Neural cell (in vitro differentiated cells): ENCODE data around the gene ERC2. TPM values are rescaled to one million over a fixed set of nuclear protein-coding genes. Genes with fewer than 3 reads are reported as not detected.

Source experiments
- H2AFZ ChIP-seq: fragments of 200-600, 300-800 bp; sonication (generic), shearing (Covaris generic); 2 replicates; pipeline ENCODE4 v1.6.0; 2014; ENCODE audit warnings: low read depth, mild to moderate bottlenecking, antibody characterized with exemption, low read length, moderate library complexity
- H3F3A ChIP-seq: fragments of 200-600 bp; shearing (Covaris generic); 2 replicates; pipeline ENCODE4 v1.6.1; 2016; ENCODE audit warnings: mild to moderate bottlenecking, moderate library complexity, mixed read lengths, antibody characterized with exemption, low read length; ENCODE audit not compliant: insufficient read depth, poor library complexity, severe bottlenecking
- H3K27ac ChIP-seq: fragments of 200-600, 300-800 bp; sonication (generic), shearing (Covaris generic); 2 replicates; pipeline ENCODE4 v1.5.1; 2014; ENCODE audit warnings: mild to moderate bottlenecking, low read length, moderate library complexity
- H3K27me3 ChIP-seq: fragments of 300-800, 200-600 bp; sonication (generic), shearing (Covaris generic); 2 replicates; pipeline ENCODE4 v1.6.0; 2014; ENCODE audit warnings: mild to moderate bottlenecking, low read depth, low read length, moderate library complexity; ENCODE audit not compliant: insufficient read depth
- H3K36me3 ChIP-seq: fragments of 300-800, 200-600 bp; sonication (generic), shearing (Covaris generic); 2 replicates; pipeline ENCODE4 v1.5.1; 2014; ENCODE audit warnings: mild to moderate bottlenecking, antibody characterized with exemption, low read length, moderate library complexity; ENCODE audit not compliant: insufficient read depth
- H3K4me2 ChIP-seq: fragments of 300-800, 200-600 bp; sonication (generic), shearing (Covaris generic); 2 replicates; pipeline ENCODE4 v1.6.0; 2014; ENCODE audit warnings: mild to moderate bottlenecking, low read length
- H3K4me3 ChIP-seq: fragments of 300-800, 200-600 bp; sonication (generic), shearing (Covaris generic); 2 replicates; pipeline ENCODE4 v1.5.1; 2014; ENCODE audit warnings: mild to moderate bottlenecking, low read length, moderate library complexity
- H3K79me2 ChIP-seq: fragments of 200-600 bp; shearing (Covaris generic); replicated peaks from 2 replicates; pipeline ENCODE4 v1.6.0; 2014; ENCODE audit warnings: mild to moderate bottlenecking, low read length, moderate library complexity; ENCODE audit not compliant: insufficient read depth
- H3K9ac ChIP-seq: fragments of 300-800, 200-600 bp; sonication (generic), shearing (Covaris generic); 2 replicates; pipeline ENCODE4 v1.6.1; 2016; ENCODE audit warnings: mild to moderate bottlenecking, low read length, mixed read lengths
- H3K9me2 ChIP-seq: fragments of 200-600 bp; shearing (Covaris generic); 2 replicates; pipeline ENCODE4 v1.6.1; 2016; ENCODE audit warnings: mild to moderate bottlenecking, low read length, mixed read lengths; ENCODE audit not compliant: insufficient read depth
- H3K9me3 ChIP-seq: fragments of 200-600, 300-800 bp; sonication (generic), shearing (Covaris generic); 2 replicates; pipeline ENCODE4 v1.6.1; 2016; ENCODE audit warnings: mild to moderate bottlenecking, mixed run types, low read length, moderate library complexity, mixed read lengths
- H4K20me1 ChIP-seq: fragments of 200-600 bp; shearing (Covaris generic); 2 replicates; pipeline ENCODE4 v1.6.1; 2016; ENCODE audit warnings: mild to moderate bottlenecking, mixed run types; ENCODE audit not compliant: insufficient read depth
- CTCF ChIP-seq: fragments of 450-650 bp; IDR thresholded peaks from 2 replicates; pipeline ENCODE4 v1.5.1; 2014; ENCODE audit warnings: antibody characterized with exemption, mild to moderate bottlenecking, moderate library complexity; ENCODE audit not compliant: poor library complexity, severe bottlenecking
- EP300 ChIP-seq: fragments of 450-650 bp; conservative IDR thresholded peaks from 2 replicates; pipeline ENCODE4 v1.6.1; 2014; ENCODE audit warnings: antibody characterized with exemption, mild to moderate bottlenecking, moderate library complexity; ENCODE audit not compliant: poor library complexity, severe bottlenecking
- EZH2 ChIP-seq: fragments of 200-600, 300-800 bp; shearing (Covaris generic), sonication (generic); IDR thresholded peaks from 2 replicates; pipeline ENCODE4 v1.6.1; 2014; ENCODE audit warnings: antibody characterized with exemption, low read length, borderline replicate concordance, mild to moderate bottlenecking; ENCODE audit not compliant: insufficient read depth, poor library complexity, severe bottlenecking
- MXI1 ChIP-seq: fragments of 450-650 bp; conservative IDR thresholded peaks from 2 replicates; pipeline ENCODE4 v1.6.1; 2014; ENCODE audit warnings: antibody characterized with exemption, mild to moderate bottlenecking; ENCODE audit not compliant: poor library complexity, severe bottlenecking
- POLR2AphosphoS5 ChIP-seq: IDR thresholded peaks from 2 replicates; pipeline ENCODE4 v1.6.1; 2012
- RAD21 ChIP-seq: fragments of 450-650 bp; conservative IDR thresholded peaks from 2 replicates; pipeline ENCODE4 v1.6.1; 2014; ENCODE audit warnings: antibody characterized with exemption, mild to moderate bottlenecking, moderate library complexity
- SMC3 ChIP-seq: fragments of 450-650 bp; conservative IDR thresholded peaks from 2 replicates; pipeline ENCODE4 v1.6.1; 2014; ENCODE audit warnings: antibody characterized with exemption, mild to moderate bottlenecking, moderate library complexity; ENCODE audit not compliant: poor library complexity
- TAF1 ChIP-seq: IDR thresholded peaks from 2 replicates; pipeline ENCODE4 v1.6.1; 2012; ENCODE audit warnings: low read depth
- polyA plus RNA-seq: library from polyadenylated mRNA; depleted of rRNA; stranded (reverse); fragments of >200 nt; gene quantifications from 2 replicates; pipeline ENCODE4 v1.2.3, GENCODE V29; 2014
- TF ChIP-seq, protein P1 (sequence below): IDR thresholded peaks from 2 replicates; pipeline ENCODE4 v1.6.1; 2012; ENCODE audit warnings: borderline replicate concordance

The ERC2 gene
- polyA plus RNA-seq, 1 donor from 2014 or later = 60.4 TPM

DNA sequence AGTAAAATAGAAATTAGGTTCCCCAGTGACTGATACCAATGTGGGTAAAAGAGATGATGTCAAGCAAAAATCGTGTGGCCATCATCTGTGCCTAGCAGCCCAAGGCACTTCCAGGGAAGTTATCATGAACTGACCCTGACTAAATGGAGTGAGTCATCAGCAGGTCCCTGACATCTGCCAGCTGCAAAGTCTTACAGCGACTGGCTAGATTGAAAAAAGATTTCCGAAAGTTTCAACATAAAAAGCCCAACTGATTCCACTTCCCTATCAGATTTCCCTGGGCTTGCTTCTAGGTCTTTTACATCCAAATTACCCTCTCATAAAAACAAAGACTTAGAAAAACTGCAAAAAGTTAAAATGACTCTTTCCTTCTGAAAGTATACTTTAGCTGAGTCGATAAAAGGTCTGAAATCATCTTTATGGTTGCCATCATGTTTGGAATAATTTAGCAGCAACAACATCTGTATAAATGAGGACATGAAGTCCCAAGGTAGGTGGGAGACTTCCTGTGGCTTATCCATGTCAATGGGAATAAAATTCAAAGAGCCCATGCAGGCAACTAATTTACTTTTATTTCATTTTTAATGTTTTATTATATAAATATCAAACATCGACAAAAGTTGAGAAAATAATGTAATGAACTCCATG lies 342.8 kb downstream of the ERC2 start:
- no peak overlapping the region for H3K9ac ChIP-seq
- no peaks in the 10 kb centered on the region for H3K9me3 ChIP-seq
- H3K79me2 ChIP-seq = no peaks in the 10 kb centered on the region
- TF ChIP-seq SMC3 = no peak
- TF ChIP-seq TAF1 = no peak
- no peak for TF ChIP-seq CTCF
- no peak for TF ChIP-seq MXI1
- no peak for TF ChIP-seq RAD21
- no peak for TF ChIP-seq EZH2
- TF ChIP-seq EP300 = no peak
- no peak for TF ChIP-seq POLR2AphosphoS5
- TF ChIP-seq, protein P1, sequence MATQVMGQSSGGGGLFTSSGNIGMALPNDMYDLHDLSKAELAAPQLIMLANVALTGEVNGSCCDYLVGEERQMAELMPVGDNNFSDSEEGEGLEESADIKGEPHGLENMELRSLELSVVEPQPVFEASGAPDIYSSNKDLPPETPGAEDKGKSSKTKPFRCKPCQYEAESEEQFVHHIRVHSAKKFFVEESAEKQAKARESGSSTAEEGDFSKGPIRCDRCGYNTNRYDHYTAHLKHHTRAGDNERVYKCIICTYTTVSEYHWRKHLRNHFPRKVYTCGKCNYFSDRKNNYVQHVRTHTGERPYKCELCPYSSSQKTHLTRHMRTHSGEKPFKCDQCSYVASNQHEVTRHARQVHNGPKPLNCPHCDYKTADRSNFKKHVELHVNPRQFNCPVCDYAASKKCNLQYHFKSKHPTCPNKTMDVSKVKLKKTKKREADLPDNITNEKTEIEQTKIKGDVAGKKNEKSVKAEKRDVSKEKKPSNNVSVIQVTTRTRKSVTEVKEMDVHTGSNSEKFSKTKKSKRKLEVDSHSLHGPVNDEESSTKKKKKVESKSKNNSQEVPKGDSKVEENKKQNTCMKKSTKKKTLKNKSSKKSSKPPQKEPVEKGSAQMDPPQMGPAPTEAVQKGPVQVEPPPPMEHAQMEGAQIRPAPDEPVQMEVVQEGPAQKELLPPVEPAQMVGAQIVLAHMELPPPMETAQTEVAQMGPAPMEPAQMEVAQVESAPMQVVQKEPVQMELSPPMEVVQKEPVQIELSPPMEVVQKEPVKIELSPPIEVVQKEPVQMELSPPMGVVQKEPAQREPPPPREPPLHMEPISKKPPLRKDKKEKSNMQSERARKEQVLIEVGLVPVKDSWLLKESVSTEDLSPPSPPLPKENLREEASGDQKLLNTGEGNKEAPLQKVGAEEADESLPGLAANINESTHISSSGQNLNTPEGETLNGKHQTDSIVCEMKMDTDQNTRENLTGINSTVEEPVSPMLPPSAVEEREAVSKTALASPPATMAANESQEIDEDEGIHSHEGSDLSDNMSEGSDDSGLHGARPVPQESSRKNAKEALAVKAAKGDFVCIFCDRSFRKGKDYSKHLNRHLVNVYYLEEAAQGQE = no peak
- no peaks in the 10 kb centered on the region for H3K36me3 ChIP-seq
- no peaks in the 10 kb centered on the region for H4K20me1 ChIP-seq
- no peak overlapping the region for H2AFZ ChIP-seq
- no peak overlapping the region for H3K4me3 ChIP-seq
- H3K4me2 ChIP-seq = no peak overlapping the region
- H3K27me3 ChIP-seq = no peaks in the 10 kb centered on the region
- no peaks in the 10 kb centered on the region for H3F3A ChIP-seq
- no peak overlapping the region for H3K27ac ChIP-seq
- H3K9me2 ChIP-seq = no peaks in the 10 kb centered on the region

DNA sequence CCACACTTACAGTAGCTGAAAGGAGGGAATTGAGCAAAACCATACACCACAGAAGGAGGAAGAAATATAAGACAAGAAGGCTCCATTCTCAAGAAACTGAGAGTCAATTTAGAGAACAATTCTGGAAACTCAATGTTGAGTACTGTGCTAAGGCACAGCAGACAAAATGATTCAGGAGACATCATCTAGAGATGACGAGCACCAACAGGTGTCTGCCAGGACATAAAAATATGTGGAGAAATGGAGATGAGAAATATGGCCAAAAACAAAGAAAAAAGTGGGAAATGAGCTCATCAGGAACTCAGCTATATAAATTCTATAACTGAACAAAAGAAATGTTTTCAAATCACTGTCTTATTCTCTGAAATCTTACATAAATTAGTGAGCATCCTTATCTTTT lies 343.7 kb downstream of the ERC2 start:
- no peaks in the 10 kb centered on the region for H3K9me2 ChIP-seq
- no peaks in the 10 kb centered on the region for H3F3A ChIP-seq
- H3K36me3 ChIP-seq = no peaks in the 10 kb centered on the region
- TF ChIP-seq SMC3 = no peak
- no peak for TF ChIP-seq RAD21
- TF ChIP-seq EP300 = no peak
- TF ChIP-seq, protein P1 = no peak
- TF ChIP-seq POLR2AphosphoS5 = no peak
- no peak for TF ChIP-seq MXI1
- TF ChIP-seq CTCF = no peak
- no peak for TF ChIP-seq TAF1
- TF ChIP-seq EZH2 = no peak
- no peaks in the 10 kb centered on the region for H4K20me1 ChIP-seq
- H3K79me2 ChIP-seq = no peaks in the 10 kb centered on the region
- no peak overlapping the region for H3K27ac ChIP-seq
- no peak overlapping the region for H2AFZ ChIP-seq
- H3K9ac ChIP-seq = no peak overlapping the region
- no peaks in the 10 kb centered on the region for H3K9me3 ChIP-seq
- H3K4me2 ChIP-seq = no peak overlapping the region
- no peak overlapping the region for H3K4me3 ChIP-seq
- no peaks in the 10 kb centered on the region for H3K27me3 ChIP-seq
